ENCODE results near the gene RTL5.

GRCh38 chrX:72128183-72128834 lies 3.4 kb downstream of the RTL5 start:
- TF ChIP-seq CTCF (IDR thresholded peaks at IDR 0.05) (no peak), POLR2A (IDR thresholded peaks at IDR 0.05) (no peak)
